SK-N-SH (cell line): Measurements from ENCODE around the gene BOK. TPM values are rescaled to one million over a fixed set of nuclear protein-coding genes. Genes with fewer than 3 reads are reported as not detected.

Experiments used
- CTCF ChIA-PET: fragments of 300-600, 350-600 bp; formaldehyde crosslinking; extraction: SDS; loops from one replicate; lab custom pipeline; 2021; lab: Yijun Ruan, JAX
- POLR2A ChIA-PET: fragments of 350-600 bp; sonication (Branson Sonifier 250); formaldehyde crosslinking; extraction: SDS; loops from one replicate; lab custom pipeline; 2020; ENCODE audit warnings: antibody characterized with exemption, inconsistent platforms; lab: Yijun Ruan, JAX
- DNase-seq: peaks from one replicate; pipeline ENCODE4 v3.0.0; 2012
- H2AFZ ChIP-seq: fragments of 200-600 bp; sonication (generic); 2 replicates; pipeline ENCODE4 v1.8.1; 2016; ENCODE audit warnings: antibody characterized with exemption, mild to moderate bottlenecking, low read depth
- H3F3A ChIP-seq: fragments of 200-600 bp; sonication (generic); replicated peaks from 2 replicates; pipeline ENCODE3; 2016; ENCODE audit warnings: antibody characterized with exemption, mild to moderate bottlenecking; ENCODE audit not compliant: insufficient read depth
- H3K27ac ChIP-seq, 2 experiments: fragments of 200-500 bp in 1 of 2; fragments of 200-600 bp in 1 of 2; sonication (Bioruptor generic) in 1 of 2; sonication (generic), shearing (Covaris generic) in 1 of 2; 2 replicates each; pipeline versions ENCODE4 v1.5.1 to v1.6.1; 2014 to 2016; ENCODE audit warnings: low read depth in 2 of 2, inconsistent platforms in 1 of 2, low read length in 1 of 2, mild to moderate bottlenecking in 1 of 2, mixed read lengths in 1 of 2
- H3K27me3 ChIP-seq: fragments of 200-600 bp; sonication (generic), shearing (Covaris generic); 2 replicates; pipeline ENCODE4 v1.6.1; 2016; ENCODE audit warnings: mixed run types; ENCODE audit not compliant: insufficient read depth
- H3K36me3 ChIP-seq, 2 experiments: fragments of 200-500 bp in 1 of 2; fragments of 200-600 bp in 1 of 2; sonication (Bioruptor generic) in 1 of 2; sonication (generic) in 1 of 2; replicated peaks in 1 of 2; 2 replicates each; pipeline versions ENCODE3 to v1.5.1; 2014 to 2016; ENCODE audit warnings: low read length in 1 of 2, mild to moderate bottlenecking in 1 of 2; ENCODE audit not compliant: insufficient read depth in 2 of 2, control insufficient read depth in 1 of 2
- H3K4me1 ChIP-seq, 2 experiments: fragments of 200-500 bp in 1 of 2; fragments of 200-600 bp in 1 of 2; sonication (Bioruptor generic) in 1 of 2; sonication (generic), shearing (Covaris generic) in 1 of 2; 2 replicates each; pipeline versions ENCODE4 v1.5.1 to v1.6.1; 2014 to 2016; ENCODE audit warnings: low read depth in 1 of 2, low read length in 1 of 2, mixed run types in 1 of 2; ENCODE audit not compliant: insufficient read depth in 2 of 2, control insufficient read depth in 1 of 2
- H3K4me2 ChIP-seq: fragments of 200-600 bp; sonication (generic), shearing (Covaris generic); 2 replicates; pipeline ENCODE4 v1.6.1; 2017; ENCODE audit warnings: mixed run types
- H3K4me3 ChIP-seq, 2 experiments: fragments of 200-500 bp in 1 of 2; fragments of 200-600 bp in 1 of 2; sonication (Bioruptor generic) in 1 of 2; sonication (generic), shearing (Covaris generic) in 1 of 2; 2 replicates each; pipeline versions ENCODE4 v1.5.1 to v1.8.1; 2014 to 2016; ENCODE audit warnings: low read depth in 2 of 2, inconsistent platforms in 1 of 2, low read length in 1 of 2, mild to moderate bottlenecking in 1 of 2, mixed read lengths in 1 of 2, moderate library complexity in 1 of 2
- H3K79me2 ChIP-seq: fragments of 200-600 bp; sonication (generic); 2 replicates; pipeline ENCODE4 v1.8.1; 2017; ENCODE audit warnings: mild to moderate bottlenecking; ENCODE audit not compliant: insufficient read depth
- H3K9ac ChIP-seq: fragments of 200-600 bp; sonication (generic); 2 replicates; pipeline ENCODE4 v1.6.1; 2017; ENCODE audit warnings: mixed run types
- H3K9me2 ChIP-seq: fragments of 200-600 bp; sonication (generic); 2 replicates; pipeline ENCODE4 v1.6.1; 2017; ENCODE audit warnings: mixed run types
- H3K9me3 ChIP-seq: fragments of 200-600 bp; sonication (generic); 2 replicates; pipeline ENCODE4 v1.6.1; 2017; ENCODE audit warnings: mixed run types, mild to moderate bottlenecking, moderate library complexity
- H4K20me1 ChIP-seq: fragments of 200-600 bp; sonication (generic); 2 replicates; pipeline ENCODE4 v1.6.1; 2017; ENCODE audit warnings: mild to moderate bottlenecking, mixed run types; ENCODE audit not compliant: insufficient read depth
- ELF1 ChIP-seq: IDR thresholded peaks from 2 replicates; pipeline ENCODE4 v1.4.0; 2012
- EP300 ChIP-seq, 2 experiments: IDR thresholded peaks; 2 replicates each; pipeline versions ENCODE4 v1.4.0 to v1.6.1; 2012; ENCODE audit warnings: borderline replicate concordance in 1 of 2, low read depth in 1 of 2, low read length in 1 of 2
- FOXJ3 ChIP-seq: sonication (generic); formaldehyde crosslinking; IDR thresholded peaks from 2 replicates; pipeline ENCODE4 v1.5.1; 2020; ENCODE audit warnings: mild to moderate bottlenecking, missing genetic modification reagents
- GABPA ChIP-seq: IDR thresholded peaks from 2 replicates; pipeline ENCODE4 v1.4.0; 2012; ENCODE audit warnings: low read depth, mild to moderate bottlenecking
- JUND ChIP-seq: IDR thresholded peaks from 2 replicates; pipeline ENCODE4 v1.4.0; 2012
- MEF2A ChIP-seq: IDR thresholded peaks from 2 replicates; pipeline ENCODE4 v1.4.0; 2012; ENCODE audit warnings: low read depth, borderline replicate concordance
- MXI1 ChIP-seq: IDR thresholded peaks from 2 replicates; pipeline ENCODE4 v1.6.1; 2012; ENCODE audit warnings: mild to moderate bottlenecking, low read depth, low read length, improper control_type of control experiment
- NFIC ChIP-seq: IDR thresholded peaks from 2 replicates; pipeline ENCODE4 v1.4.0; 2012; ENCODE audit warnings: borderline replicate concordance
- POLR2AphosphoS5 ChIP-seq: IDR thresholded peaks from 2 replicates; pipeline ENCODE4 v1.6.1; 2012; ENCODE audit warnings: low read depth, low read length
- RAD21 ChIP-seq: IDR thresholded peaks from 2 replicates; pipeline ENCODE4 v1.6.1; 2012; ENCODE audit warnings: mild to moderate bottlenecking, low read length
- SIN3A ChIP-seq: IDR thresholded peaks from 2 replicates; pipeline ENCODE4 v1.6.1; 2012; ENCODE audit warnings: low read depth, mild to moderate bottlenecking, low read length, moderate library complexity, borderline replicate concordance
- SMC3 ChIP-seq: IDR thresholded peaks from 2 replicates; pipeline ENCODE4 v1.6.1; 2012; ENCODE audit warnings: low read depth, low read length, improper control_type of control experiment
- TCF12 ChIP-seq: IDR thresholded peaks from 2 replicates; pipeline ENCODE4 v1.4.0; 2012
- YY1 ChIP-seq: IDR thresholded peaks from 2 replicates; pipeline ENCODE4 v1.4.0; 2012; ENCODE audit warnings: low read depth, mild to moderate bottlenecking
- WGBS: methylation state at CpG from one replicate; pipeline ENCODE4 v1.1.6; 2017; ENCODE audit warnings: low lambda C conversion rate; 5-methylcytosine and 5-hydroxymethylcytosine counted together
- polyA plus RNA-seq, 3 experiments: library from polyadenylated mRNA; depleted of rRNA; stranded (reverse); fragments of >200 nt; gene quantifications; 2 replicates each; pipeline ENCODE4 v1.2.3, GENCODE V29; 2012
- TF ChIP-seq, protein P1 (sequence below): IDR thresholded peaks from 2 replicates; pipeline ENCODE4; 2012
- TF ChIP-seq, protein P2 (sequence below): IDR thresholded peaks from 2 replicates; pipeline ENCODE4 v1.4.0; 2012; ENCODE audit warnings: low read depth, borderline replicate concordance
- TF ChIP-seq, protein P3 (sequence below): IDR thresholded peaks from 2 replicates; pipeline ENCODE4 v1.4.0; 2012; ENCODE audit warnings: low read depth, borderline replicate concordance
- TF ChIP-seq, protein P4 (sequence below): fragments of 150-350 bp; IDR thresholded peaks from 2 replicates; pipeline ENCODE4 v1.6.1; 2016; ENCODE audit warnings: mild to moderate bottlenecking, low read depth, low read length
- TF ChIP-seq, protein P5 (sequence below): IDR thresholded peaks from 2 replicates; pipeline ENCODE4 v1.6.1; 2012; ENCODE audit warnings: mild to moderate bottlenecking, low read depth, low read length, moderate library complexity
- TF ChIP-seq, protein P6 (sequence below): IDR thresholded peaks from 2 replicates; pipeline ENCODE4 v1.4.0; 2012; ENCODE audit warnings: low read depth

Gene BOK
- polyA plus RNA-seq, 1 of the 3 experiments (the other 2 are of a cell fraction), result 1.7 TPM

DNA sequence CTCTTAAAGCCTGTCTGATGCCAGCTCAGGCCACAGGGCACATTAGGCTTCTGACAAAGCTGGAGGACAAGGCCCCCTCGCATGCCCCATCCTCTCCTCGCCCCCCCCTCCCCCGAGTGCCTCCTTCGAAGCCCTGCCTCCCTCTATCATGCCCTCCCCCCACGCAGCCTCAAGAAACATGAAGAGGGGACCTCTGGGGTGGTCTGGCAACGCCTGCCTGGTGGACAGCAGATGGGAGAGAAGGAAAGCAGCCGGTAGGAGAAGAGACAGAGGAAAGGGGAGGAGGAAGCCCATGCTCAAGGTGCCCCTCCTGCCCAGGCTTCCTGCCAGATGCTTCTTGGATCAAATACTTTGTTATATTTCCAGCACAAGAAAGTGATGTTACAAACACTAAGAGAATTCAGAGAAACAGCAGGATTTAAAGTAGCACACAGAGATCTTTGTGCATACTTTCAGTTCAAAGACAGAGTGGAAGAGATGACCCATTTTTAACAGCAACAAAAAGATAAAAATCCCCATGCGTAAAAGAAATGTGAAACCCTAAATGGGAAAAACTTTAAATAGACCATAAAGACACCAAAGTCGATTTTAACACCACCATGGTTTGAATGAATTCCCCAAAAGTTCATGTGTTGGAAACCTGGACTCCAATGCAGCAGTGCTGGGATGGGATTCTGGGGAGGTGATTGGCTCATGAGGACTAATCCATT is 19.0 kb downstream of the BOK start:
- Histone ChIP-seq H3K27me3 (no peaks in the 10 kb centered on the region), H3K36me3 (peaks cover 9 to 21% of the 10 kb centered on the region in 2 experiments), H3K9me3 (no peaks in the 10 kb centered on the region), H3K27ac (no peak overlapping the region), H3K9ac (no peak overlapping the region), H3K4me1 (no peaks in the 10 kb centered on the region), H2AFZ (no peak overlapping the region), H3K9me2 (no peaks in the 10 kb centered on the region), H3K4me3 (no peak overlapping the region), H3K4me2 (no peak overlapping the region), H3F3A (no peaks in the 10 kb centered on the region), H3K79me2 (no peaks in the 10 kb centered on the region), H4K20me1 (no peaks in the 10 kb centered on the region)
- no peak for DNase-seq
- CTCF ChIA-PET, result interaction anchor here (0.9 kb wide), 1 partner anchor 14 kb away, joined by 3 read pairs; no protein-coding TSS in a partner anchor
- TF ChIP-seq SMC3 (no peak), EP300 (IDR thresholded peaks at IDR 0.05; ENCODE audit: borderline replicate concordance in 1 of 2, low read depth in 1 of 2, low read length in 1 of 2) (no peak), JUND (no peak), ELF1 (no peak), GABPA (no peak), RAD21 (no peak), NFIC (no peak), SIN3A (no peak), MXI1 (no peak), TCF12 (no peak), POLR2AphosphoS5 (no peak), YY1 (no peak), FOXJ3 (CRISPR knock-in tag) (no peak), MEF2A (no peak)
- TF ChIP-seq, protein P1, sequence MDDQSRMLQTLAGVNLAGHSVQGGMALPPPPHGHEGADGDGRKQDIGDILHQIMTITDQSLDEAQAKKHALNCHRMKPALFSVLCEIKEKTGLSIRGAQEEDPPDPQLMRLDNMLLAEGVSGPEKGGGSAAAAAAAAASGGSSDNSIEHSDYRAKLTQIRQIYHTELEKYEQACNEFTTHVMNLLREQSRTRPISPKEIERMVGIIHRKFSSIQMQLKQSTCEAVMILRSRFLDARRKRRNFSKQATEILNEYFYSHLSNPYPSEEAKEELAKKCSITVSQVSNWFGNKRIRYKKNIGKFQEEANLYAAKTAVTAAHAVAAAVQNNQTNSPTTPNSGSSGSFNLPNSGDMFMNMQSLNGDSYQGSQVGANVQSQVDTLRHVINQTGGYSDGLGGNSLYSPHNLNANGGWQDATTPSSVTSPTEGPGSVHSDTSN, result no peak
- TF ChIP-seq, protein P2, sequence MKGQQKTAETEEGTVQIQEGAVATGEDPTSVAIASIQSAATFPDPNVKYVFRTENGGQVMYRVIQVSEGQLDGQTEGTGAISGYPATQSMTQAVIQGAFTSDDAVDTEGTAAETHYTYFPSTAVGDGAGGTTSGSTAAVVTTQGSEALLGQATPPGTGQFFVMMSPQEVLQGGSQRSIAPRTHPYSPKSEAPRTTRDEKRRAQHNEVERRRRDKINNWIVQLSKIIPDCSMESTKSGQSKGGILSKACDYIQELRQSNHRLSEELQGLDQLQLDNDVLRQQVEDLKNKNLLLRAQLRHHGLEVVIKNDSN, result no peak
- TF ChIP-seq, protein P3, sequence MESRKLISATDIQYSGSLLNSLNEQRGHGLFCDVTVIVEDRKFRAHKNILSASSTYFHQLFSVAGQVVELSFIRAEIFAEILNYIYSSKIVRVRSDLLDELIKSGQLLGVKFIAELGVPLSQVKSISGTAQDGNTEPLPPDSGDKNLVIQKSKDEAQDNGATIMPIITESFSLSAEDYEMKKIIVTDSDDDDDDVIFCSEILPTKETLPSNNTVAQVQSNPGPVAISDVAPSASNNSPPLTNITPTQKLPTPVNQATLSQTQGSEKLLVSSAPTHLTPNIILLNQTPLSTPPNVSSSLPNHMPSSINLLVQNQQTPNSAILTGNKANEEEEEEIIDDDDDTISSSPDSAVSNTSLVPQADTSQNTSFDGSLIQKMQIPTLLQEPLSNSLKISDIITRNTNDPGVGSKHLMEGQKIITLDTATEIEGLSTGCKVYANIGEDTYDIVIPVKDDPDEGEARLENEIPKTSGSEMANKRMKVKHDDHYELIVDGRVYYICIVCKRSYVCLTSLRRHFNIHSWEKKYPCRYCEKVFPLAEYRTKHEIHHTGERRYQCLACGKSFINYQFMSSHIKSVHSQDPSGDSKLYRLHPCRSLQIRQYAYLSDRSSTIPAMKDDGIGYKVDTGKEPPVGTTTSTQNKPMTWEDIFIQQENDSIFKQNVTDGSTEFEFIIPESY, result no peak
- TF ChIP-seq, protein P4, sequence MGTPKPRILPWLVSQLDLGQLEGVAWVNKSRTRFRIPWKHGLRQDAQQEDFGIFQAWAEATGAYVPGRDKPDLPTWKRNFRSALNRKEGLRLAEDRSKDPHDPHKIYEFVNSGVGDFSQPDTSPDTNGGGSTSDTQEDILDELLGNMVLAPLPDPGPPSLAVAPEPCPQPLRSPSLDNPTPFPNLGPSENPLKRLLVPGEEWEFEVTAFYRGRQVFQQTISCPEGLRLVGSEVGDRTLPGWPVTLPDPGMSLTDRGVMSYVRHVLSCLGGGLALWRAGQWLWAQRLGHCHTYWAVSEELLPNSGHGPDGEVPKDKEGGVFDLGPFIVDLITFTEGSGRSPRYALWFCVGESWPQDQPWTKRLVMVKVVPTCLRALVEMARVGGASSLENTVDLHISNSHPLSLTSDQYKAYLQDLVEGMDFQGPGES, result no peak
- TF ChIP-seq, protein P5, sequence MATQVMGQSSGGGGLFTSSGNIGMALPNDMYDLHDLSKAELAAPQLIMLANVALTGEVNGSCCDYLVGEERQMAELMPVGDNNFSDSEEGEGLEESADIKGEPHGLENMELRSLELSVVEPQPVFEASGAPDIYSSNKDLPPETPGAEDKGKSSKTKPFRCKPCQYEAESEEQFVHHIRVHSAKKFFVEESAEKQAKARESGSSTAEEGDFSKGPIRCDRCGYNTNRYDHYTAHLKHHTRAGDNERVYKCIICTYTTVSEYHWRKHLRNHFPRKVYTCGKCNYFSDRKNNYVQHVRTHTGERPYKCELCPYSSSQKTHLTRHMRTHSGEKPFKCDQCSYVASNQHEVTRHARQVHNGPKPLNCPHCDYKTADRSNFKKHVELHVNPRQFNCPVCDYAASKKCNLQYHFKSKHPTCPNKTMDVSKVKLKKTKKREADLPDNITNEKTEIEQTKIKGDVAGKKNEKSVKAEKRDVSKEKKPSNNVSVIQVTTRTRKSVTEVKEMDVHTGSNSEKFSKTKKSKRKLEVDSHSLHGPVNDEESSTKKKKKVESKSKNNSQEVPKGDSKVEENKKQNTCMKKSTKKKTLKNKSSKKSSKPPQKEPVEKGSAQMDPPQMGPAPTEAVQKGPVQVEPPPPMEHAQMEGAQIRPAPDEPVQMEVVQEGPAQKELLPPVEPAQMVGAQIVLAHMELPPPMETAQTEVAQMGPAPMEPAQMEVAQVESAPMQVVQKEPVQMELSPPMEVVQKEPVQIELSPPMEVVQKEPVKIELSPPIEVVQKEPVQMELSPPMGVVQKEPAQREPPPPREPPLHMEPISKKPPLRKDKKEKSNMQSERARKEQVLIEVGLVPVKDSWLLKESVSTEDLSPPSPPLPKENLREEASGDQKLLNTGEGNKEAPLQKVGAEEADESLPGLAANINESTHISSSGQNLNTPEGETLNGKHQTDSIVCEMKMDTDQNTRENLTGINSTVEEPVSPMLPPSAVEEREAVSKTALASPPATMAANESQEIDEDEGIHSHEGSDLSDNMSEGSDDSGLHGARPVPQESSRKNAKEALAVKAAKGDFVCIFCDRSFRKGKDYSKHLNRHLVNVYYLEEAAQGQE, result no peak
- TF ChIP-seq, protein P6, sequence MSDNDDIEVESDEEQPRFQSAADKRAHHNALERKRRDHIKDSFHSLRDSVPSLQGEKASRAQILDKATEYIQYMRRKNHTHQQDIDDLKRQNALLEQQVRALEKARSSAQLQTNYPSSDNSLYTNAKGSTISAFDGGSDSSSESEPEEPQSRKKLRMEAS, result no peak
- POLR2A ChIA-PET, result no interaction called here
- WGBS, result 85% methylated on average over 9 of the region's 9 CpGs
